NT2/D1 (cell line): ENCODE data around the gene NF1.

Experiments
- SUZ12 ChIP-seq: IDR thresholded peaks from 2 replicates; pipeline ENCODE4 v1.6.1; 2011; ENCODE audit not compliant: insufficient read length, insufficient read depth; ENCODE audit errors: extremely low read depth
- YY1 ChIP-seq: IDR thresholded peaks from 2 replicates; pipeline ENCODE4 v1.6.1; 2011; ENCODE audit not compliant: insufficient read length, insufficient read depth
- ZNF274 ChIP-seq: IDR thresholded peaks from 2 replicates; pipeline ENCODE4 v1.6.1; 2011; ENCODE audit warnings: mild to moderate bottlenecking, low read depth, low read length

- no peak for TF ChIP-seq YY1
- TF ChIP-seq SUZ12: no peak
- no peak for TF ChIP-seq ZNF274
Measured at GRCh38 chr17:31388770-31389656, 294.2 kb downstream of the NF1 start.
